H1 (cell line): ENCODE results near the gene ATP7B. TPM values are rescaled to one million over a fixed set of nuclear protein-coding genes. Genes with fewer than 3 reads are reported as not detected.

ENCODE experiments used
- BRCA1 ChIP-seq: IDR thresholded peaks from 2 replicates; pipeline ENCODE4 v1.6.1; 2012; ENCODE audit warnings: low read depth, low read length, improper control_type of control experiment
- EP300 ChIP-seq, 2 experiments: IDR thresholded peaks; 1 replicate in 1 of 2; 2 replicates in 1 of 2; pipeline ENCODE4 v1.6.1; 2011 to 2012; ENCODE audit warnings: low read depth in 2 of 2, low read length in 2 of 2, mild to moderate bottlenecking in 2 of 2, borderline replicate concordance in 1 of 2, inconsistent platforms in 1 of 2, moderate library complexity in 1 of 2
- JUN ChIP-seq: IDR thresholded peaks from 2 replicates; pipeline ENCODE4 v1.6.1; 2011; ENCODE audit warnings: low read depth, mild to moderate bottlenecking, improper control_type of control experiment, low read length
- RBBP5 ChIP-seq: IDR thresholded peaks from 2 replicates; pipeline ENCODE4 v1.7.1; 2012; ENCODE audit warnings: low read depth, mild to moderate bottlenecking, inconsistent platforms, low read length, moderate library complexity, borderline replicate concordance
- RXRA ChIP-seq: IDR thresholded peaks from 2 replicates; pipeline ENCODE4 v1.6.1; 2011; ENCODE audit warnings: low read depth, mild to moderate bottlenecking, low read length, moderate library complexity; ENCODE audit not compliant: insufficient read depth
- SIX5 ChIP-seq: IDR thresholded peaks from 2 replicates; pipeline ENCODE4 v1.6.1; 2011; ENCODE audit warnings: mild to moderate bottlenecking, low read depth, low read length
- SP2 ChIP-seq: IDR thresholded peaks from 2 replicates; pipeline ENCODE4 v1.6.1; 2012; ENCODE audit warnings: mild to moderate bottlenecking, low read length, inconsistent platforms
- TAF7 ChIP-seq: optimal IDR thresholded peaks from 2 replicates; pipeline ENCODE3; 2011; ENCODE audit warnings: low read depth, mild to moderate bottlenecking, inconsistent platforms, low read length, moderate library complexity, borderline replicate concordance
- TBP ChIP-seq: IDR thresholded peaks from 2 replicates; pipeline ENCODE4 v1.6.1; 2011; ENCODE audit warnings: low read depth, low read length, improper control_type of control experiment
- TEAD4 ChIP-seq: IDR thresholded peaks from 2 replicates; pipeline ENCODE4 v1.6.1; 2012; ENCODE audit warnings: low read depth, low read length, inconsistent platforms, mixed read lengths
- YY1 ChIP-seq: IDR thresholded peaks from 2 replicates; pipeline ENCODE4 v1.6.1; 2011; ENCODE audit warnings: low read depth, mild to moderate bottlenecking, low read length
- ZNF274 ChIP-seq: IDR thresholded peaks from 2 replicates; pipeline ENCODE4 v1.7.0; 2012; ENCODE audit warnings: low read length, borderline replicate concordance; ENCODE audit errors: extremely low read depth
- polyA plus RNA-seq, 7 experiments: library from polyadenylated mRNA; depleted of rRNA in 3 of 7; stranded (reverse) in 5 of 7; unstranded in 2 of 7; fragments of >200 nt in 5 of 7; fragments of 200-250 nt in 2 of 7; gene quantifications; 1 replicate in 5 of 7; 2 replicates in 1 of 7; 4 replicates in 1 of 7; pipeline versions ENCODE4 v1.2.1 to v1.2.3, GENCODE V29; 2011 to 2013; ENCODE audit warnings: missing spikeins in 2 of 7, mixed read lengths in 2 of 7
- total RNA-seq: library from RNA; stranded (reverse); fragmentation: NEBNext Ultra II Directional; extraction: Animal tissue kit (Norgen Biotek cat#: 25700); gene quantifications from 2 replicates; pipeline ENCODE4 v1.2.1, GENCODE V29; 2021
- TF ChIP-seq, protein P1 (sequence below): fragments of 300-600 bp; sonication (generic); IDR thresholded peaks from 2 replicates; pipeline ENCODE4 v1.7.1; 2012; ENCODE audit warnings: low read length, moderate library complexity, mild to moderate bottlenecking, inconsistent platforms; ENCODE audit not compliant: insufficient replicate concordance

The ATP7B gene
- total and polyA plus RNA-seq, 2 of the 8 experiments (the other 6 are each of a cell fraction or from before 2014, with no cell fraction given), result 4.1 to 9.2 TPM

GRCh38 chr13:51920267-51920666 is 91.0 kb downstream of the ATP7B start (continued):
- TF ChIP-seq, protein P1, sequence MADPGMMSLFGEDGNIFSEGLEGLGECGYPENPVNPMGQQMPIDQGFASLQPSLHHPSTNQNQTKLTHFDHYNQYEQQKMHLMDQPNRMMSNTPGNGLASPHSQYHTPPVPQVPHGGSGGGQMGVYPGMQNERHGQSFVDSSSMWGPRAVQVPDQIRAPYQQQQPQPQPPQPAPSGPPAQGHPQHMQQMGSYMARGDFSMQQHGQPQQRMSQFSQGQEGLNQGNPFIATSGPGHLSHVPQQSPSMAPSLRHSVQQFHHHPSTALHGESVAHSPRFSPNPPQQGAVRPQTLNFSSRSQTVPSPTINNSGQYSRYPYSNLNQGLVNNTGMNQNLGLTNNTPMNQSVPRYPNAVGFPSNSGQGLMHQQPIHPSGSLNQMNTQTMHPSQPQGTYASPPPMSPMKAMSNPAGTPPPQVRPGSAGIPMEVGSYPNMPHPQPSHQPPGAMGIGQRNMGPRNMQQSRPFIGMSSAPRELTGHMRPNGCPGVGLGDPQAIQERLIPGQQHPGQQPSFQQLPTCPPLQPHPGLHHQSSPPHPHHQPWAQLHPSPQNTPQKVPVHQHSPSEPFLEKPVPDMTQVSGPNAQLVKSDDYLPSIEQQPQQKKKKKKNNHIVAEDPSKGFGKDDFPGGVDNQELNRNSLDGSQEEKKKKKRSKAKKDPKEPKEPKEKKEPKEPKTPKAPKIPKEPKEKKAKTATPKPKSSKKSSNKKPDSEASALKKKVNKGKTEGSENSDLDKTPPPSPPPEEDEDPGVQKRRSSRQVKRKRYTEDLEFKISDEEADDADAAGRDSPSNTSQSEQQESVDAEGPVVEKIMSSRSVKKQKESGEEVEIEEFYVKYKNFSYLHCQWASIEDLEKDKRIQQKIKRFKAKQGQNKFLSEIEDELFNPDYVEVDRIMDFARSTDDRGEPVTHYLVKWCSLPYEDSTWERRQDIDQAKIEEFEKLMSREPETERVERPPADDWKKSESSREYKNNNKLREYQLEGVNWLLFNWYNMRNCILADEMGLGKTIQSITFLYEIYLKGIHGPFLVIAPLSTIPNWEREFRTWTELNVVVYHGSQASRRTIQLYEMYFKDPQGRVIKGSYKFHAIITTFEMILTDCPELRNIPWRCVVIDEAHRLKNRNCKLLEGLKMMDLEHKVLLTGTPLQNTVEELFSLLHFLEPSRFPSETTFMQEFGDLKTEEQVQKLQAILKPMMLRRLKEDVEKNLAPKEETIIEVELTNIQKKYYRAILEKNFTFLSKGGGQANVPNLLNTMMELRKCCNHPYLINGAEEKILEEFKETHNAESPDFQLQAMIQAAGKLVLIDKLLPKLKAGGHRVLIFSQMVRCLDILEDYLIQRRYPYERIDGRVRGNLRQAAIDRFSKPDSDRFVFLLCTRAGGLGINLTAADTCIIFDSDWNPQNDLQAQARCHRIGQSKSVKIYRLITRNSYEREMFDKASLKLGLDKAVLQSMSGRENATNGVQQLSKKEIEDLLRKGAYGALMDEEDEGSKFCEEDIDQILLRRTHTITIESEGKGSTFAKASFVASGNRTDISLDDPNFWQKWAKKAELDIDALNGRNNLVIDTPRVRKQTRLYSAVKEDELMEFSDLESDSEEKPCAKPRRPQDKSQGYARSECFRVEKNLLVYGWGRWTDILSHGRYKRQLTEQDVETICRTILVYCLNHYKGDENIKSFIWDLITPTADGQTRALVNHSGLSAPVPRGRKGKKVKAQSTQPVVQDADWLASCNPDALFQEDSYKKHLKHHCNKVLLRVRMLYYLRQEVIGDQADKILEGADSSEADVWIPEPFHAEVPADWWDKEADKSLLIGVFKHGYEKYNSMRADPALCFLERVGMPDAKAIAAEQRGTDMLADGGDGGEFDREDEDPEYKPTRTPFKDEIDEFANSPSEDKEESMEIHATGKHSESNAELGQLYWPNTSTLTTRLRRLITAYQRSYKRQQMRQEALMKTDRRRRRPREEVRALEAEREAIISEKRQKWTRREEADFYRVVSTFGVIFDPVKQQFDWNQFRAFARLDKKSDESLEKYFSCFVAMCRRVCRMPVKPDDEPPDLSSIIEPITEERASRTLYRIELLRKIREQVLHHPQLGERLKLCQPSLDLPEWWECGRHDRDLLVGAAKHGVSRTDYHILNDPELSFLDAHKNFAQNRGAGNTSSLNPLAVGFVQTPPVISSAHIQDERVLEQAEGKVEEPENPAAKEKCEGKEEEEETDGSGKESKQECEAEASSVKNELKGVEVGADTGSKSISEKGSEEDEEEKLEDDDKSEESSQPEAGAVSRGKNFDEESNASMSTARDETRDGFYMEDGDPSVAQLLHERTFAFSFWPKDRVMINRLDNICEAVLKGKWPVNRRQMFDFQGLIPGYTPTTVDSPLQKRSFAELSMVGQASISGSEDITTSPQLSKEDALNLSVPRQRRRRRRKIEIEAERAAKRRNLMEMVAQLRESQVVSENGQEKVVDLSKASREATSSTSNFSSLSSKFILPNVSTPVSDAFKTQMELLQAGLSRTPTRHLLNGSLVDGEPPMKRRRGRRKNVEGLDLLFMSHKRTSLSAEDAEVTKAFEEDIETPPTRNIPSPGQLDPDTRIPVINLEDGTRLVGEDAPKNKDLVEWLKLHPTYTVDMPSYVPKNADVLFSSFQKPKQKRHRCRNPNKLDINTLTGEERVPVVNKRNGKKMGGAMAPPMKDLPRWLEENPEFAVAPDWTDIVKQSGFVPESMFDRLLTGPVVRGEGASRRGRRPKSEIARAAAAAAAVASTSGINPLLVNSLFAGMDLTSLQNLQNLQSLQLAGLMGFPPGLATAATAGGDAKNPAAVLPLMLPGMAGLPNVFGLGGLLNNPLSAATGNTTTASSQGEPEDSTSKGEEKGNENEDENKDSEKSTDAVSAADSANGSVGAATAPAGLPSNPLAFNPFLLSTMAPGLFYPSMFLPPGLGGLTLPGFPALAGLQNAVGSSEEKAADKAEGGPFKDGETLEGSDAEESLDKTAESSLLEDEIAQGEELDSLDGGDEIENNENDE, result no peak
- no peak for TF ChIP-seq BRCA1
- TF ChIP-seq ZNF274, result no peak
- TF ChIP-seq SIX5, result no peak
- no peak for TF ChIP-seq SP2
- no peak for TF ChIP-seq TBP
- TF ChIP-seq JUN, result no peak
- TF ChIP-seq RXRA, result no peak
- no peak for TF ChIP-seq YY1
- TF ChIP-seq EP300 (IDR thresholded peaks at IDR 0.05; ENCODE audit: borderline replicate concordance in 1 of 2, low read depth in 2 of 2, low read length in 2 of 2), result no peak
- no peak for TF ChIP-seq TAF7
- TF ChIP-seq RBBP5, result no peak
- no peak for TF ChIP-seq TEAD4
